Measurements from ENCODE around the gene TH. TPM values are rescaled to one million over a fixed set of nuclear protein-coding genes. Genes with fewer than 3 reads are reported as not detected.

TH gene
- total RNA-seq, 6 donors from 2014 or later = not detected

DNA sequence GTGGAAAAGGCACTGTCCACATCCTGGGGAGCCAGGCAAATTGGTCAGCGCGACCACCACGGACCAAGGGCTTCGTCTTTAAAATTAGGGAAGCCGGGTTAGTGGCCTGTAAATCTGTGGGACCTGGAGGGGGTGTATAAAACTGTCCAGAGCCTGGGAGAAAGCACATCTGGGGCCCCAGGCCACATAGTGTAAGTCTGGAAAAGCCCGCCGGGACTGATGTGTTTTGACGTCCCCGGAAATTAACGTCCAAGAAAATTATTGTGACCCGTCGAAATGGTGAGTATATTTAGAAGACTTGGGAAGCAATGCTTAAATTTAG lies 28.2 kb downstream of the TH start:
- H3K27ac ChIP-seq = no peak overlapping the region
- no peak overlapping the region for H3K4me3 ChIP-seq
- no peaks in the 10 kb centered on the region for H3K36me3 ChIP-seq
- peaks cover 3 to 72% (median 54%) of the 10 kb centered on the region in 4 donors for H3K27me3 ChIP-seq
- no peak for TF ChIP-seq POLR2A (IDR thresholded peaks at IDR 0.05)
- no peak for TF ChIP-seq EP300 (IDR thresholded peaks at IDR 0.05)
- TF ChIP-seq POLR2AphosphoS5 (IDR thresholded peaks at IDR 0.05) = no peak
- TF ChIP-seq, protein P1, sequence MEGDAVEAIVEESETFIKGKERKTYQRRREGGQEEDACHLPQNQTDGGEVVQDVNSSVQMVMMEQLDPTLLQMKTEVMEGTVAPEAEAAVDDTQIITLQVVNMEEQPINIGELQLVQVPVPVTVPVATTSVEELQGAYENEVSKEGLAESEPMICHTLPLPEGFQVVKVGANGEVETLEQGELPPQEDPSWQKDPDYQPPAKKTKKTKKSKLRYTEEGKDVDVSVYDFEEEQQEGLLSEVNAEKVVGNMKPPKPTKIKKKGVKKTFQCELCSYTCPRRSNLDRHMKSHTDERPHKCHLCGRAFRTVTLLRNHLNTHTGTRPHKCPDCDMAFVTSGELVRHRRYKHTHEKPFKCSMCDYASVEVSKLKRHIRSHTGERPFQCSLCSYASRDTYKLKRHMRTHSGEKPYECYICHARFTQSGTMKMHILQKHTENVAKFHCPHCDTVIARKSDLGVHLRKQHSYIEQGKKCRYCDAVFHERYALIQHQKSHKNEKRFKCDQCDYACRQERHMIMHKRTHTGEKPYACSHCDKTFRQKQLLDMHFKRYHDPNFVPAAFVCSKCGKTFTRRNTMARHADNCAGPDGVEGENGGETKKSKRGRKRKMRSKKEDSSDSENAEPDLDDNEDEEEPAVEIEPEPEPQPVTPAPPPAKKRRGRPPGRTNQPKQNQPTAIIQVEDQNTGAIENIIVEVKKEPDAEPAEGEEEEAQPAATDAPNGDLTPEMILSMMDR (IDR thresholded peaks at IDR 0.05) = no peak
- peaks cover 19 to 39% (median 30%) of the 10 kb centered on the region in 4 donors for H3K4me1 ChIP-seq
- DNase-seq = no peak
- no peak for ATAC-seq (ENCODE audit: low FRiP score in 2 of 2)
- H3K9me3 ChIP-seq = no peaks in the 10 kb centered on the region
- 4 to 5% methylated on average over 12 of the region's 12 CpGs for WGBS, 2 donors

DNA sequence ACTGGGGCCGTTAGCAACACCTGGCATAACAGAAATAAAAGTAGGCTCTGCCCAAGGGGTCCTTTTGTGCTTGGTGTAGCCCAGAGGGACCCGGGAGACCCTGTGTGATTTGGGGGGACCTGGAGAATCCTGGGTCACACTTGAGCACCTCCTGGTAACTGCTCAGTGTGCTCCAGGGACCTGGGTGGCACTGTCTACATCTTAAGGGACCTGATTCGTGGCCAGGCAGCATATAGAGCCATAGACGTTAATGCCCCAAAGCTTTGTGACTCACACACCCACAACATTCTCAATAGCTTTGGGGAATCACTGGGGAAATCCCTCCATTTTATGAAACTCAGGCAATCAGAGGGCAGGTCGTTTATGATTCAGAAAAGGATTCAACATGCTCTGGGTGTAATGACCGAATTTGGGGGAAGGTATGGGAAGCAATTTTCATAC lies 28.8 kb downstream of the TH start:
- no peak overlapping the region for H3K4me3 ChIP-seq
- ATAC-seq (ENCODE audit: low FRiP score in 2 of 2) (no peak), DNase-seq (no peak)
- peaks cover 3 to 76% (median 57%) of the 10 kb centered on the region in 4 donors for H3K27me3 ChIP-seq
- no peaks in the 10 kb centered on the region for H3K36me3 ChIP-seq
- 12 to 14% methylated on average over 6 of the region's 6 CpGs for WGBS, 2 donors
- H3K27ac ChIP-seq = no peak overlapping the region
- peaks cover 25 to 46% (median 32%) of the 10 kb centered on the region in 4 donors for H3K4me1 ChIP-seq
- no peaks in the 10 kb centered on the region for H3K9me3 ChIP-seq
- no peak for TF ChIP-seq POLR2A (IDR thresholded peaks at IDR 0.05)
- TF ChIP-seq, protein P1 (IDR thresholded peaks at IDR 0.05) = no peak
- no peak for TF ChIP-seq EP300 (IDR thresholded peaks at IDR 0.05)
- no peak for TF ChIP-seq POLR2AphosphoS5 (IDR thresholded peaks at IDR 0.05)

DNA sequence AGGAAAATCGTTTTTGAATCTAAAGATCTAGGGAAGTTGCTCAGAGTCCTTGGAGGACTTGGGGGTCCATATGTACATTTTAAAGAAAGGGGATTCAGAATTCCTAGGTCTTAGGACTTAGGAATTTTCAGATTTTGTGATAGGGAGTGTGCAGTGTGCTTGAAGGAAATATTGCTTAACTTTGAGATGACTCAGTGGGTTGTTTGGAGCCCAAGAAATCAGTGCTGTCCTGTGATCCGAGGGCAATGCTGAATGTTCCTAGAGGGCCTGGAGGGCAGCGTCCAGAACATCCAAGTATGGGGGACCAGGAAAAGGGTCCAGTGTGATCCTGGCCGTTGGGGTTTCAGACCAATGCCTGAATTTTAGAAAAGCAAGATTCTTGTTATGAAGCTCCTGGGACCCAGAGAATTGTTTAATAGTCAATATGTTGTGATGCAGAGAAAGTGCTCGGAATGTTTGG lies 29.3 kb downstream of the TH start:
- no peak for ATAC-seq (ENCODE audit: low FRiP score in 2 of 2)
- Histone ChIP-seq H3K27me3 (peaks cover 3 to 77% (median 60%) of the 10 kb centered on the region in 4 donors), H3K27ac (no peak overlapping the region), H3K36me3 (no peaks in the 10 kb centered on the region), H3K9me3 (no peaks in the 10 kb centered on the region), H3K4me3 (no peak overlapping the region), H3K4me1 (peaks cover 29 to 50% (median 36%) of the 10 kb centered on the region in 4 donors)
- WGBS, 2 donors = 20 to 31% methylated on average over 5 of the region's 5 CpGs
- no peak for DNase-seq
- TF ChIP-seq POLR2AphosphoS5 (IDR thresholded peaks at IDR 0.05) (no peak), POLR2A (IDR thresholded peaks at IDR 0.05) (no peak), EP300 (IDR thresholded peaks at IDR 0.05) (no peak)
- TF ChIP-seq, protein P1 (IDR thresholded peaks at IDR 0.05) = no peak

DNA sequence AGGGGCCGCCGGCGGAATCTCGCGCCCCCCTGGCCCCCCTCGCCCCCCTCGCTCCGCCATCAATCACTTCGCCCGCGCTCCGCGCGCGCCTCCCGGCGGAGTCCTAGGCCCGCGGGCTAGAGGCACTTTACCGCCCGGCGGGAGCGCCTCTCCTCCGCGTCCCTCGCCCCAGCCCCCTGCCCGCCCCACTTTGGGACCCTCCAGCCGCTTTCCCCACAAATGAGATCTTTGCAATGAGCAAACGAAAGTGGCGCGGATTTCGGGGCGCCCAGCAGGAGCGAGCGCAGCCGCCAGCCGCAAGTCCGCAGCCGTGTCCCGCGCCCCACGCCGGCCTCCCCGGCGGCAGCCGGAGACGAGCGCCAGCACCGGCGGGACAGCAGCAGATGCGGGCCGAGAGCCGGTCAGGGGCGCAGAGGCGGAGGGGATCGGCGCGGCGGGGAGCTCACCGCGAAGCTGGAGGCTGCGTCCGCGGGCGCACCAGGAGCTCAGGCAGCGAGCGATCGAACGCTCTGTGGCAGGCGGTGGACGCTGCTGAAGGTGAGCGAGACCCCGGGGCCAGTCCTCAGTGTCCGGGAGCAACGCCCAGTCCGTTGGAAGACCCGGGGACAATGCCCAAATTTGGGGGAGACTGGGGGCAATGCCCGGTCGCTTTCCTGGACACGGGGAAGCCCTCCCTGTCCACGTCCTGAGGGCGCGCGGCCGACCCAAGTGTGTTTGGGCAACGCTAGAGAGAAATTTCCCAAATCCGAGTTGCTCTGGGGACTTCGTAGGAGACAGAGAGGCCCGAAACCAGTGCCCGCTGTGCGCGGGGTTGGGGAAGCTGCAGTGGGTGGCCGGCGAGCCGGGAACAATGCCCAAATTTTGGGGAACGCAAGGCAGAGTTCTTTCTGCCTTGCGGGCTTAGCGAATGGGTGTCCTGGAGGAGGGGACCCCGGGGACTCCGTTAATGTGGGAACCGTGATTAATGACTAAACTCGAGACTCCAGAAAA lies 30.9 kb downstream of the TH start:
- 8 to 19% methylated on average over 8 to 57 of the region's 102 CpGs for WGBS, 2 donors
- no peak overlapping the region for H3K4me3 ChIP-seq
- ATAC-seq (ENCODE audit: low FRiP score in 2 of 2) (no peak), DNase-seq (peak in 1 of 2 donors; percentile 77)
- H3K36me3 ChIP-seq = no peaks in the 10 kb centered on the region
- H3K27ac ChIP-seq = no peak overlapping the region
- H3K4me1 ChIP-seq = peaks cover 33 to 57% (median 41%) of the 10 kb centered on the region in 4 donors
- no peaks in the 10 kb centered on the region for H3K9me3 ChIP-seq
- H3K27me3 ChIP-seq = peaks cover 3 to 75% (median 59%) of the 10 kb centered on the region in 4 donors
- TF ChIP-seq EP300 (IDR thresholded peaks at IDR 0.05) (no peak), POLR2A (IDR thresholded peaks at IDR 0.05) (no peak), POLR2AphosphoS5 (IDR thresholded peaks at IDR 0.05) (no peak)
- TF ChIP-seq, protein P1 (IDR thresholded peaks at IDR 0.05) = no peak

Measured in upper lobe of left lung (tissue), 6 donors.